Progenitor cell of endocrine pancreas (in vitro differentiated cells): ENCODE results near the gene ENOPH1. TPM values are rescaled to one million over a fixed set of nuclear protein-coding genes. Genes with fewer than 3 reads are reported as not detected.
A peak's percentile ranks its signal among the peaks of the same experiment; 100 is the strongest.

Experiments
- DNase-seq: peaks from one replicate; pipeline ENCODE4 v3.0.0; 2021; ENCODE audit warnings: low spot score; ENCODE audit not compliant: unreplicated experiment
- H3K27ac Mint-ChIP-seq: 2 replicates; pipeline ENCODE4 v1.8.0; 2021; ENCODE audit warnings: mild to moderate bottlenecking, moderate library complexity, mixed read lengths
- H3K27me3 Mint-ChIP-seq: 2 replicates; pipeline ENCODE4 v1.8.0; 2021; ENCODE audit warnings: mixed read lengths
- H3K36me3 Mint-ChIP-seq: 2 replicates; pipeline ENCODE4 v1.8.0; 2022; ENCODE audit warnings: mixed read lengths; ENCODE audit not compliant: insufficient read depth
- H3K4me1 Mint-ChIP-seq: 2 replicates; pipeline ENCODE4 v1.8.0; 2021; ENCODE audit warnings: low read depth, mixed read lengths
- H3K4me3 Mint-ChIP-seq: 2 replicates; pipeline ENCODE4 v1.8.0; 2021; ENCODE audit warnings: low read depth, mild to moderate bottlenecking, moderate library complexity, mixed read lengths
- H3K9me3 Mint-ChIP-seq: 2 replicates; pipeline ENCODE4 v1.8.0; 2021; ENCODE audit warnings: low read depth, mixed read lengths
- CTCF ChIP-seq: fragments of 200-600 bp; sonication (generic); IDR thresholded peaks from one replicate; pipeline ENCODE4 v1.5.0; 2021; ENCODE audit warnings: antibody characterized with exemption, mild to moderate bottlenecking; ENCODE audit not compliant: unreplicated experiment
- total RNA-seq: library from RNA; stranded (reverse); gene quantifications from 2 replicates; pipeline ENCODE4 v1.2.1, GENCODE V29; 2021

The ENOPH1 gene
- total RNA-seq, 1 donor from 2014 or later = 34.0 TPM

GRCh38 chr4:82458729-82459128, 28.3 kb downstream of the ENOPH1 start:
- Mint-ChIP-seq H3K9me3 (no peaks in the 10 kb centered on the region), H3K36me3 (peaks cover 11% of the 10 kb centered on the region), H3K27me3 (no peaks in the 10 kb centered on the region), H3K27ac (no peak overlapping the region), H3K4me1 (peaks cover 3% of the 10 kb centered on the region), H3K4me3 (no peak overlapping the region)
- TF ChIP-seq CTCF = no peak
- no peak for DNase-seq

- Mint-ChIP-seq H3K4me1 (peaks cover 4% of the 10 kb centered on the region), H3K27me3 (no peaks in the 10 kb centered on the region), H3K4me3 (no peak overlapping the region), H3K9me3 (no peaks in the 10 kb centered on the region), H3K27ac (no peak overlapping the region), H3K36me3 (peaks cover 5% of the 10 kb centered on the region)
- DNase-seq = no peak
- TF ChIP-seq CTCF = no peak
Observed at GRCh38 chr4:82461710-82462109, 31.3 kb downstream of the ENOPH1 start.

- Mint-ChIP-seq H3K27ac (no peak overlapping the region), H3K4me3 (no peak overlapping the region), H3K4me1 (peaks cover 4% of the 10 kb centered on the region), H3K9me3 (no peaks in the 10 kb centered on the region), H3K27me3 (no peaks in the 10 kb centered on the region), H3K36me3 (peaks cover 5% of the 10 kb centered on the region)
- DNase-seq = peak; percentile 77
- TF ChIP-seq CTCF = peak; percentile 89
Observed at GRCh38 chr4:82462415-82462831, 32.0 kb downstream of the ENOPH1 start.

- peaks cover under 1% of the 10 kb centered on the region for H3K9me3 Mint-ChIP-seq
Observed at GRCh38 chr4:82463221-82463620, 32.8 kb downstream of the ENOPH1 start.

GRCh38 chr4:82467471-82467870, 37.1 kb downstream of the ENOPH1 start:
- no peak for DNase-seq
- Mint-ChIP-seq H3K4me1 (peaks cover 4% of the 10 kb centered on the region), H3K27ac (no peak overlapping the region), H3K27me3 (no peaks in the 10 kb centered on the region), H3K4me3 (no peak overlapping the region), H3K9me3 (peaks cover 4% of the 10 kb centered on the region), H3K36me3 (peaks cover 7% of the 10 kb centered on the region)
- no peak for TF ChIP-seq CTCF

More at GRCh38 chr4:82463221-82463620, 32.8 kb downstream of the ENOPH1 start:
- no peak for TF ChIP-seq CTCF
- DNase-seq = no peak
- Mint-ChIP-seq H3K27me3 (no peaks in the 10 kb centered on the region), H3K4me3 (no peak overlapping the region), H3K36me3 (peaks cover 7% of the 10 kb centered on the region), H3K27ac (no peak overlapping the region), H3K4me1 (peaks cover 4% of the 10 kb centered on the region)
